Fibroblast of skin of abdomen (primary cell): Measurements from ENCODE around the gene RTL9. TPM values are rescaled to one million over a fixed set of nuclear protein-coding genes. Genes with fewer than 3 reads are reported as not detected.
"Not testable (repeated sequence)": the region's sequence is repeated elsewhere in the genome, so short reads cannot be mapped to it uniquely, and the experiment has no call there.

ENCODE experiments used
- DNase-seq: peaks from one replicate; pipeline ENCODE4 v3.0.0-alpha.2; 2013
- polyA plus RNA-seq, 2 experiments: library from polyadenylated mRNA; unstranded; fragments of 120-200 nt; gene quantifications; one replicate each; pipeline ENCODE4 v1.2.1, GENCODE V29; 2013; ENCODE audit not compliant: insufficient read length in 2 of 2

Gene RTL9
- polyA plus RNA-seq (2013, experiment 1 of 2; ENCODE audit: insufficient read length) = 0.84 TPM
- polyA plus RNA-seq (2013, experiment 2 of 2; ENCODE audit: insufficient read length) = 0.78 TPM

- no peak for DNase-seq
Measured at GRCh38 chrX:110358548-110358947, at the start of gene RTL9. Gene RTL9, plus strand, starts transcription at chrX:110358848. Its CDS starts 91,770 bp downstream, at chrX:110450618.

GRCh38 chrX:110310000-110310790 lies 48.5 kb upstream of the RTL9 start:
- no peak for DNase-seq

- DNase-seq = no peak
Measured at GRCh38 chrX:110310896-110311295, 47.8 kb upstream of the RTL9 start.

- no peak for DNase-seq
Measured at GRCh38 chrX:110311437-110312230, 47.0 kb upstream of the RTL9 start.

GRCh38 chrX:110315551-110315950 lies 43.1 kb upstream of the RTL9 start:
- DNase-seq = no peak

GRCh38 chrX:110316351-110317060 lies 42.1 kb upstream of the RTL9 start:
- no peak for DNase-seq

- DNase-seq = no peak
Measured at GRCh38 chrX:110317061-110317819, 41.4 kb upstream of the RTL9 start.

GRCh38 chrX:110317820-110318663 lies 40.6 kb upstream of the RTL9 start, which contains the start of gene AMMECR1:
Gene AMMECR1, minus strand, starts transcription at chrX:110318085. Its CDS starts 14 bp downstream, at chrX:110318071.
- peak; percentile 84 for DNase-seq

GRCh38 chrX:110318664-110318968 lies 40.0 kb upstream of the RTL9 start:
- no peak for DNase-seq

GRCh38 chrX:110320381-110320987 lies 38.2 kb upstream of the RTL9 start:
- no peak for DNase-seq

- DNase-seq = no peak
Measured at GRCh38 chrX:110321081-110321480, 37.6 kb upstream of the RTL9 start.

- no peak for DNase-seq
Measured at GRCh38 chrX:110321670-110322069, 37.0 kb upstream of the RTL9 start.

- DNase-seq = peak; percentile 43
Measured at GRCh38 chrX:110322603-110323002, 36.0 kb upstream of the RTL9 start.

- DNase-seq = no peak
Measured at GRCh38 chrX:110326712-110327111, 31.9 kb upstream of the RTL9 start.

GRCh38 chrX:110327336-110327735 lies 31.3 kb upstream of the RTL9 start:
- DNase-seq = no peak

GRCh38 chrX:110328613-110329012 lies 30.0 kb upstream of the RTL9 start:
- DNase-seq = not testable (repeated sequence)

GRCh38 chrX:110331444-110332030 lies 27.1 kb upstream of the RTL9 start:
- no peak for DNase-seq

GRCh38 chrX:110333458-110333857 lies 25.2 kb upstream of the RTL9 start:
- not testable (repeated sequence) for DNase-seq

GRCh38 chrX:110338935-110339334 lies 19.7 kb upstream of the RTL9 start:
- no peak for DNase-seq
